DND-41 (cell line): Measurements from ENCODE around the gene SLC7A7.

Experiments
- CTCF ChIP-seq: IDR thresholded peaks from 2 replicates; pipeline ENCODE4 v1.5.1; 2012; ENCODE audit warnings: borderline replicate concordance, low read length, moderate library complexity, mild to moderate bottlenecking; ENCODE audit not compliant: poor library complexity, severe bottlenecking; ENCODE audit errors: extremely low read depth
- EZH2 ChIP-seq: IDR thresholded peaks from 3 replicates; pipeline ENCODE4 v1.6.1; 2012; ENCODE audit warnings: borderline replicate concordance, low read depth, mild to moderate bottlenecking, moderate library complexity, low read length, inconsistent platforms; ENCODE audit not compliant: severe bottlenecking

- TF ChIP-seq CTCF (no peak), EZH2 (no peak)
These were observed 20.7 kb downstream of the SLC7A7 start for GRCh38 chr14:22794551-22794951.
